GM13977 (cell line): ENCODE data around the gene DPF3.

Experiments
- DNase-seq: peaks from one replicate; pipeline ENCODE4 v3.0.0; 2012; ENCODE audit warnings: low spot score
- in situ Hi-C: fragments of 300-500 bp; cut with MboI; formaldehyde crosslinking; loops from one replicate; pipeline ENCODE4 v1.12.0; 2022; ENCODE audit warnings: low sequenced_read_pairs, low pct_unique_long_range_greater_than_20kb, mixed read lengths, inconsistent platforms; ENCODE audit not compliant: unreplicated experiment
- TF ChIP-seq, protein P1 (sequence below): IDR thresholded peaks from 2 replicates; pipeline ENCODE4 v1.5.1; 2012; ENCODE audit warnings: mild to moderate bottlenecking, control low read depth; ENCODE audit not compliant: insufficient read depth; ENCODE audit errors: extremely low read depth, missing control alignments

The DPF3 gene

GRCh38 chr14:72901361-72901760 lies 7.5 kb upstream of the DPF3 start:
- no peak for DNase-seq
- TF ChIP-seq, protein P1, sequence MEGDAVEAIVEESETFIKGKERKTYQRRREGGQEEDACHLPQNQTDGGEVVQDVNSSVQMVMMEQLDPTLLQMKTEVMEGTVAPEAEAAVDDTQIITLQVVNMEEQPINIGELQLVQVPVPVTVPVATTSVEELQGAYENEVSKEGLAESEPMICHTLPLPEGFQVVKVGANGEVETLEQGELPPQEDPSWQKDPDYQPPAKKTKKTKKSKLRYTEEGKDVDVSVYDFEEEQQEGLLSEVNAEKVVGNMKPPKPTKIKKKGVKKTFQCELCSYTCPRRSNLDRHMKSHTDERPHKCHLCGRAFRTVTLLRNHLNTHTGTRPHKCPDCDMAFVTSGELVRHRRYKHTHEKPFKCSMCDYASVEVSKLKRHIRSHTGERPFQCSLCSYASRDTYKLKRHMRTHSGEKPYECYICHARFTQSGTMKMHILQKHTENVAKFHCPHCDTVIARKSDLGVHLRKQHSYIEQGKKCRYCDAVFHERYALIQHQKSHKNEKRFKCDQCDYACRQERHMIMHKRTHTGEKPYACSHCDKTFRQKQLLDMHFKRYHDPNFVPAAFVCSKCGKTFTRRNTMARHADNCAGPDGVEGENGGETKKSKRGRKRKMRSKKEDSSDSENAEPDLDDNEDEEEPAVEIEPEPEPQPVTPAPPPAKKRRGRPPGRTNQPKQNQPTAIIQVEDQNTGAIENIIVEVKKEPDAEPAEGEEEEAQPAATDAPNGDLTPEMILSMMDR, result no peak
- in situ Hi-C loops, result no loop called here

DNA sequence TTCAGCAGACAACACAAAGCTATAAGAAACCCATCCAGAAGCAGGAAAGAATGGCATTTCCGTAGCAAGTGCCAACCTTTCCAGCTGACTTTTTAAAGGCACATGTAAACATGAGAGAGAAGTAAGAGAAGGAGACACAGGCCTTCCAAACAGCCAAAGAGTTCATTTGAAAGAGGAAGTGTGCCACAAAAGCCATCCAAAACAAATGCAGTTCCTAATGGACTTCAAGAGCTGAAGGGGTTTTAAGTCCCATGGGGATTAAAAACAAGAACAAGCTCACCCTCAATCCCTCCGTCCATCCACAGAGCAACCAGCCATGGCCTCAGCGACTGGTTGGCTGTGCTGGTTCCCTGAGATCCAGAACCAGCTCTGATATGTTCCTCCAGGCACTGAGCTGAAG lies 4.5 kb upstream of the DPF3 start:
- no peak for DNase-seq
- TF ChIP-seq, protein P1, result no peak
- in situ Hi-C loops, result loop anchor here (5.0 kb wide), 1 partner anchor 386 kb away; no protein-coding TSS in a partner anchor

DNA sequence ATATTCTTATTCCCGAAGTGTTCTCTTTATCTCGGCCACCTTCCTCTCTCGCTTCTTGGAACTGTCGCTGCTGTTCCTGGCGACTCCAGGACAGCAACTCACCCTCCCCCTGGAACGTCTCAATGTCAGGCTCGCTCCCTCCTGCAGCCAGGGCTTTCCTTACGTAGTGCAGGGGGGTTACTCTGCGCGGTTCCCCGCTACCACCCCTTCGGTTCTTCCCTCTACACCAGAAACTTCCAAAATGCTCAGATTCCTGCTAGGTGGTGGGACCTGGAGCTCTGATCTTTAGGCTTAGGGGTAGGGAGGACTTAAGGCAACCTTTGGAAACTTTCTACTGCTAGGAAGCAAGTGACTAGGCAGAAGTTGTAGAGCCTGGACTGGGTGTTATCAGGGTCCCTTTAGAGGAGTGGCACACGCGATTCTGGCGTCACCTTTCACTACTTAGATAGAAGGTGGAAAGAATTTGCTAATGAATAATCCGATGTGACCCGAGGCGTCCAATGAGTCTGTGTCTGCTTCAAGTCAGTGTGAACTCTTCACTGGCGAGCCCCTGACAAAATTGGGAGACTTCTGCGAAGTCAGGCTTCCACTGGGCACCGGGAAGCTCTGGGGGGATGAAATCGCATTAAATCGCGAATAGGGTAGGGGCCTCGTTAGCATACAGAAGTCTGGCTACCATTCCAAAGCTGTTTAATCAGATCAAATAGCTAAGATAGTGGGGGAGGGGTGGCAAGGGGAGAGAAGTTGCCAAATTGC lies 900 bp upstream of the DPF3 start:
- in situ Hi-C loops, result loop anchor here (5.0 kb wide), 1 partner anchor 382 kb away; no protein-coding TSS in a partner anchor
- TF ChIP-seq, protein P1, result no peak
- DNase-seq, result no peak

DNA sequence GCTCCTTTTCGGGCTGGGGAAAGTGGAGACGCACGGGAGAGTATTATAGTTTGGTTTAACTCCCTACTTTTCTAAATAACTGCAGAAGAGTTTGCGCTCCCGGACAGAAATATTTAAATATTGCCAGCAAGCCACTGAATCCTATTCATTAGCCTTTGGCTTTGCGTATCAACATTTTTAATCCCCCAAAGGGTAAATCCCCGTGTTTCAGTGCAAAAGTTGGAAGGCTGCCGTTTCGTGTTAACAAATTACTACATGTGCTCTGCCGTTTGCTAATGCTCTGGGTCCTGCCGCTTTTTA lies 372 bp upstream of the DPF3 start:
- in situ Hi-C loops, result no loop called here
- DNase-seq, result no peak
- TF ChIP-seq, protein P1, result no peak

DNA sequence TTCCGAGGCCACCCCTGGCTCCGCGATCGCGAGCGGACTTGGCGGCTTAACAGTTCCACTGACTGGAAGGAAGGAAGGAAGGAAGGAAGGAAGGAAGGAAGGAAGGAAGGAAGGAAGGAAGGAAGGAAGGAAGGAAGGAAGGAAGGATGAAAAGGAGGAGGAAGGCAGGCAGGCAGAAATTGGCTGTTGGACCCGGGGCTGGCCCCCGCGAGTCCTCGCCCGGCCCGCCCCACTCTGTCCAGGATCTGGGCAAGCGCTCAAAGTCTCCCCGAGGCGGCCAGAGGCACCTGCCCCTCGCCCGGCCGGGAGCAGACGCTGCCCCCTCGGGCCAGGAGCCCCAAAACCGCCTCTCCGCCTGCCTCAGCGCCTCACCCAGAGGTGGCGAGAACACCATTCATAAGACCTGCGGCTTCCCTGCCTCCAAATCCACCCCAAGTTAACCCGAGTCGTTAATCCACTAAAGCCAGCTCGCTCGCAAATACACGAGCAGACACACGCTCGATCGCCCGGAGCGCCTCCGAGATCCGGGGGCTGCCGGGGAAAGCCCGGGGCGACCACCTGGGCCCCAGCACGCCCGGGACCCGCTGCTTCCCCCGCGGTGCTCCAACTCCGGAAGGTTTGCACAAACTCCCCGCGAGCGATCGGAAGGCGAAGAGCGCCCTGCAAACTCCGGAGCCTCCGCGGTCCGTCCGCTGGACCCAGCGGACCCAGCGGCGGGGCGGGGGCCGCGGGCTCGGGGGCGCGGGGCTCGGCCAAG lies 844 bp downstream of the DPF3 start:
- TF ChIP-seq, protein P1, result no peak
- in situ Hi-C loops, result no loop called here
- DNase-seq, result peak; percentile 52

- peak; percentile 39 for DNase-seq
- TF ChIP-seq, protein P1, result no peak
- in situ Hi-C loops, result no loop called here
These were observed 1.6 kb downstream of the DPF3 start for GRCh38 chr14:72892103-72892878.
